Gastroesophageal sphincter (tissue), 4 donors: ENCODE results near the gene GIMAP7. TPM values are rescaled to one million over a fixed set of nuclear protein-coding genes. Genes with fewer than 3 reads are reported as not detected.
A peak's percentile ranks its signal among the peaks of the same experiment; 100 is the strongest.

Experiments
- ATAC-seq: fragments of 150-250 bp; one replicate; pipeline ENCODE4 v1.9.1; 2016; ENCODE audit warnings: mild to moderate bottlenecking, moderate library complexity
- H3K27ac ChIP-seq, 4 donors: fragments of 200-600 bp; sonication (generic) in 3 of 4; 1 replicate in 3 of 4; 2 replicates in 1 of 4; pipeline ENCODE4 v1.5.1; 2016 to 2019
- H3K27me3 ChIP-seq: fragments of 200-600 bp; sonication (generic); one replicate; pipeline ENCODE4 v1.5.1; 2019
- H3K36me3 ChIP-seq, 2 donors: fragments of 200-600 bp; sonication (generic); one replicate each; pipeline ENCODE4 v1.5.1; 2019; ENCODE audit warnings: control low read depth in 1 of 2
- H3K4me1 ChIP-seq, 3 donors: fragments of 200-600 bp; sonication (generic); 1 replicate in 2 of 3; 2 replicates in 1 of 3; pipeline ENCODE4 v1.5.1; 2016 to 2019; ENCODE audit warnings: control low read depth in 2 of 3
- H3K4me3 ChIP-seq, 2 donors: fragments of 200-600 bp; sonication (generic); one replicate each; pipeline ENCODE4 v1.5.1; 2019; ENCODE audit warnings: mild to moderate bottlenecking in 1 of 2, moderate library complexity in 1 of 2
- H3K9me3 ChIP-seq, 3 donors: fragments of 200-600 bp; sonication (generic); one replicate each; pipeline ENCODE4 v1.5.1; 2017 to 2019; ENCODE audit warnings: control low read depth in 2 of 3
- EP300 ChIP-seq: sonication (generic); formaldehyde crosslinking; IDR thresholded peaks from one replicate; pipeline ENCODE4 v1.6.1; 2017; ENCODE audit warnings: antibody characterized with exemption, mild to moderate bottlenecking
- POLR2A ChIP-seq, 2 donors: fragments of 450-650 bp; IDR thresholded peaks; one replicate each; pipeline ENCODE4 v1.6.1; 2017; ENCODE audit warnings: antibody characterized with exemption in 2 of 2, mild to moderate bottlenecking in 2 of 2, moderate library complexity in 1 of 2
- POLR2AphosphoS5 ChIP-seq: sonication (generic); formaldehyde crosslinking; IDR thresholded peaks from one replicate; pipeline ENCODE4 v1.6.1; 2017; ENCODE audit warnings: antibody characterized with exemption
- WGBS, 2 donors: methylation state at CpG; one replicate each; pipeline ENCODE4 v1.1.5; 2018; ENCODE audit warnings: low coverage in 1 of 2; 5-methylcytosine and 5-hydroxymethylcytosine counted together
- total RNA-seq, 4 donors: library from RNA; depleted of rRNA; stranded (reverse); fragments of >200 nt; gene quantifications; one replicate each; pipeline ENCODE4 v1.1.0, GENCODE V29; 2016
- TF ChIP-seq, protein P1 (sequence below), 4 experiments: fragments of 200-600 bp in 2 of 4; fragments of 450-650 bp in 2 of 4; sonication (generic) in 1 of 4; IDR thresholded peaks; one replicate each; pipeline ENCODE4 v1.5.1; 2017 to 2019; ENCODE audit warnings: antibody characterized with exemption in 4 of 4, mild to moderate bottlenecking in 2 of 4, moderate library complexity in 2 of 4

Gene GIMAP7
- total RNA-seq, result 10 to 100 TPM in 3 of 4 donors, 1 to 10 TPM in 1; 5.1 to 30.0 (median 17.8) TPM

DNA sequence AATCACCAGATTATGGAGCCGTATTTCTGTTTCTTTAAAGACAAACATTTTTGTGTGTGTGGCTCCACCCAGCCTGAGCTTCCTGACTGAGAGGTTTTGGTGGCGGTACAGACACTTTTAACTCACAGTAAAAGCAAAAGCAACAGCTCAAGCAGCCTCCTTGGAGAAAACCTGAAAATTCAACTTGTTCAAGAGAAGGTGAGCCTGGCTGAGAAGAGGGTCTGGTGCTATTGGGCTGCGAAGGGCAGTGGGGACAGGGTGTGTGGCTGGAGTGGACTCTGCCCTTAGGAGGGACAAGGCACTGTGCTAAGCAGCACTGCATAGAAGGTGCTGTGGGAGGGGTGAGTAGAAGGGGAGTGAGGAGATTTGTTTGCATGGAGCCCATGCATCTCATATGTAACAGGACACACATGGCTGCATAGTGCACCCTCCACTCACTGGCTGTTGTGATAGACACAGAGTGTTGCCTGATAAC lies at the start of gene GIMAP7:
Gene GIMAP7, plus strand, starts transcription at position 125 of the 475 bp plus-strand sequence. CDS start 5,103 bp downstream, outside the sequence.
- TF ChIP-seq, protein P1, sequence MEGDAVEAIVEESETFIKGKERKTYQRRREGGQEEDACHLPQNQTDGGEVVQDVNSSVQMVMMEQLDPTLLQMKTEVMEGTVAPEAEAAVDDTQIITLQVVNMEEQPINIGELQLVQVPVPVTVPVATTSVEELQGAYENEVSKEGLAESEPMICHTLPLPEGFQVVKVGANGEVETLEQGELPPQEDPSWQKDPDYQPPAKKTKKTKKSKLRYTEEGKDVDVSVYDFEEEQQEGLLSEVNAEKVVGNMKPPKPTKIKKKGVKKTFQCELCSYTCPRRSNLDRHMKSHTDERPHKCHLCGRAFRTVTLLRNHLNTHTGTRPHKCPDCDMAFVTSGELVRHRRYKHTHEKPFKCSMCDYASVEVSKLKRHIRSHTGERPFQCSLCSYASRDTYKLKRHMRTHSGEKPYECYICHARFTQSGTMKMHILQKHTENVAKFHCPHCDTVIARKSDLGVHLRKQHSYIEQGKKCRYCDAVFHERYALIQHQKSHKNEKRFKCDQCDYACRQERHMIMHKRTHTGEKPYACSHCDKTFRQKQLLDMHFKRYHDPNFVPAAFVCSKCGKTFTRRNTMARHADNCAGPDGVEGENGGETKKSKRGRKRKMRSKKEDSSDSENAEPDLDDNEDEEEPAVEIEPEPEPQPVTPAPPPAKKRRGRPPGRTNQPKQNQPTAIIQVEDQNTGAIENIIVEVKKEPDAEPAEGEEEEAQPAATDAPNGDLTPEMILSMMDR (IDR thresholded peaks at IDR 0.05), result no peak
- TF ChIP-seq POLR2A (IDR thresholded peaks at IDR 0.05), result peak in 1 of 2 donors; percentile 21
- H3K27me3 ChIP-seq, result no peaks in the 10 kb centered on the region
- H3K27ac ChIP-seq, result peak within 1 kb of the TSS; percentile 29 to 73 (median 61)
- peaks cover 0 to 6% (median 0%) of the 10 kb centered on the region in 3 donors for H3K9me3 ChIP-seq
- ATAC-seq, result no peak
- H3K36me3 ChIP-seq, result no peaks in the 10 kb centered on the region
- WGBS, 2 donors, result 42 to 61% methylated on average over 2 to 3 of the region's 3 CpGs
- H3K4me3 ChIP-seq, result peak within 1 kb of the TSS; percentile 39 to 49
- H3K4me1 ChIP-seq, result no peaks in the 10 kb centered on the region

DNA sequence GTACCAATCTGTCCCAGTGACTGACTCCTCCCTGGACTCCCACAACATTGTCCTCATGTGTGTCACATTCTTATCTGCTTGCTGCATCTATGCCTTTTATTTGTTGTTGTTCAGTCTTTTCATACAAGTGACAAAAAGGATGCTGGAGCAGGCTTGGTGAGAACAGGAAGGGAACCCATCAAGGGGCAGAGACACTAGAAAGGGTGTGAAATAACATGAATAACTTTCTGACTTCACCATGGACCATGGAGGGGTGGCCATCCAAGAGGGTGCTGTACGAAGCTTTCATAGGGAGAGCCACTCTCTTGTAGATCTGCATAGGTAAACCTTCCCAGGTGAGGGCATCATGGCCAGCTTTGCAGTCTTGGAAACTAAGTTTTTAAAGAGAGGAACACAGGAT lies 49.7 kb upstream of the GIMAP7 start:
- TF ChIP-seq POLR2AphosphoS5, result no peak
- no peak for TF ChIP-seq POLR2A (IDR thresholded peaks at IDR 0.05)
- no peak for TF ChIP-seq EP300
- TF ChIP-seq, protein P1 (IDR thresholded peaks at IDR 0.05), result no peak
- Histone ChIP-seq H3K27me3 (no peaks in the 10 kb centered on the region), H3K4me3 (no peak overlapping the region), H3K27ac (no peak overlapping the region), H3K4me1 (no peaks in the 10 kb centered on the region), H3K36me3 (no peaks in the 10 kb centered on the region), H3K9me3 (peaks cover 0 to 39% (median 0%) of the 10 kb centered on the region in 3 donors)
- 67 to 86% methylated on average over 1 of the region's 1 CpG for WGBS, 2 donors
- ATAC-seq, result no peak

DNA sequence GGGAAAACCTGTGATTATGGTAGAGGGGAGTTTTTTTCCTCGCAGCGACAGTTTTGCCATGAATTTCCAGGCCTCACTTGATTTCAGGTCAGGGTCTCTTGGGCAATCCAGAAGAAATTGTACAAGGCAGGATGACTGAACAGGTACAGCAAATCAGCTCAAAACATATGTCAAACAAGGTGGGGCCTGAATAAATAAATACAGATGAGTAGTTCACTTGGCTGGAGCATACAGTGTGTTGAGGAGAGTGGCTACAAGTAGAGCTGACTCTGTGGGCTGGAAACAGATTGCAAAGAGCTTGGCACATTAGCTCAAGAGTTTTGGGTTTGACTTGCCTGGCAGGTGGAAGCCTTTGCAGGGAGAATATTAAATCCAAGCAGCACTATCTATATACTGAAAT lies 49.3 kb upstream of the GIMAP7 start:
- Histone ChIP-seq H3K4me3 (no peak overlapping the region), H3K9me3 (peaks cover 0 to 36% (median 0%) of the 10 kb centered on the region in 3 donors), H3K27me3 (no peaks in the 10 kb centered on the region), H3K4me1 (no peaks in the 10 kb centered on the region), H3K27ac (peak overlapping the region in 1 of 4 donors; percentile 33), H3K36me3 (no peaks in the 10 kb centered on the region)
- WGBS, 2 donors, result 93 to 100% methylated on average over 2 of the region's 2 CpGs
- ATAC-seq, result no peak
- TF ChIP-seq, protein P1 (IDR thresholded peaks at IDR 0.05), result no peak
- TF ChIP-seq EP300 (no peak), POLR2A (IDR thresholded peaks at IDR 0.05) (no peak), POLR2AphosphoS5 (no peak)

DNA sequence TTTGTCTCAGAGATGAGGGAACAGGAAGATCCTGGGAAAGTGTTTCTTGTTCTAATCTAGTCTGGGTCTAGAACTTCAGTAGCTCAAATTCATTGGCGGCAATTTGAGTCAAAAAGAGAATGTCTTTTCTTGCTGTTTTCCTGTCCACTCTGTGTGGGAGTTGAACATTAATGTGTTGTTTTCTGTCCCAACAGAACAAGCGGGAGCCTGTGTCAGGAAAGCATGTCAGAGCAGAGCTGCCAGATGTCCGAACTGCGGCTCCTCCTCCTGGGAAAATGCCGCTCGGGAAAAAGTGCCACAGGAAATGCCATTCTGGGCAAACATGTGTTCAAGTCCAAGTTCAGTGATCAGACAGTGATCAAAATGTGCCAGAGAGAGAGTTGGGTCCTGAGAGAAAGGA lies 48.2 kb upstream of the GIMAP7 start:
- Histone ChIP-seq H3K27me3 (no peaks in the 10 kb centered on the region), H3K4me3 (peak overlapping the region; percentile 2 to 39), H3K27ac (peak overlapping the region in 2 of 4 donors; percentile 33 to 35), H3K4me1 (no peaks in the 10 kb centered on the region), H3K9me3 (peaks cover 0 to 25% (median 0%) of the 10 kb centered on the region in 3 donors), H3K36me3 (no peaks in the 10 kb centered on the region)
- TF ChIP-seq EP300 (no peak), POLR2AphosphoS5 (no peak), POLR2A (IDR thresholded peaks at IDR 0.05) (no peak)
- TF ChIP-seq, protein P1 (IDR thresholded peaks at IDR 0.05), result no peak
- ATAC-seq, result peak; percentile 34
- WGBS, 2 donors, result 50 to 66% methylated on average over 1 to 5 of the region's 6 CpGs

DNA sequence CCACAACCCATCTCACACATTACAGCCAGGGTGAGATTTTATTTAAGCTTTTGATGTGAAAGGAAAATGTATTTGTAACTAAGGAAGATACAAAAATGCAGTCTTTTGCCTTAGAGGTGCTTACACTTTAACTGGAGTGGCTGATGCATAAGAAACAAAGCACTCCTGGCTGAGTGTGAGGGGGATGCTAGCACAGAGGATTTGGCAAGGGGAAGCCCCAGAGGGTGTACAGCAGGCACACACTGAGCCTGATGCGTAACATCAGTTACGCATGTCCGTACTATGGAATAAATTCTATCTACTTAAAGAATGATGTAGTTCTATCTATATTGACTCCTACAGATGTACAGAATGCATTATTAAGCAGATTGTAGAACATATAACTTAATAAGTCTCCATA lies 46.4 kb upstream of the GIMAP7 start:
- peaks cover 0 to 4% of the 10 kb centered on the region in 2 donors for H3K36me3 ChIP-seq
- no peak for ATAC-seq
- WGBS, 2 donors, result 86 to 96% methylated on average over 3 of the region's 3 CpGs

More for the DNA sequence above, 46.4 kb upstream of the GIMAP7 start:
- no peaks in the 10 kb centered on the region for H3K4me1 ChIP-seq
- peak overlapping the region in 1 of 4 donors; percentile 16 for H3K27ac ChIP-seq
- no peak for TF ChIP-seq POLR2AphosphoS5
- no peak for TF ChIP-seq EP300
- TF ChIP-seq, protein P1 (IDR thresholded peaks at IDR 0.05), result no peak
- H3K27me3 ChIP-seq, result no peaks in the 10 kb centered on the region
- H3K9me3 ChIP-seq, result peaks cover 0 to 7% (median 0%) of the 10 kb centered on the region in 3 donors
- peak overlapping the region; percentile 21 to 39 for H3K4me3 ChIP-seq
